A673 (cell line): Measurements from ENCODE around the gene CCDC102B. TPM values are rescaled to one million over a fixed set of nuclear protein-coding genes. Genes with fewer than 3 reads are reported as not detected.

Source experiments
- BruUV-seq: library from RNA; stranded (reverse); fragments of 400-500 nt; replicated peaks from 2 replicates; lab custom pipeline; 2021; lab: Mats Ljungman, UMichigan
- CTCF ChIA-PET: fragments of 300-600 bp; sonication (Branson Sonifier 250); formaldehyde crosslinking; loops from one replicate; lab custom pipeline; 2022; ENCODE audit warnings: antibody characterized with exemption; lab: Charles Lee
- POLR2A ChIA-PET: fragments of 300-600 bp; sonication (Branson Sonifier 250); formaldehyde crosslinking; loops from one replicate; lab custom pipeline; 2022; ENCODE audit warnings: antibody characterized with exemption; ENCODE audit not compliant: low non-redundant PET; lab: Charles Lee
- DNase-seq: peaks from one replicate; pipeline ENCODE4 v3.0.0-alpha.2; 2015; ENCODE audit warnings: low spot score
- H3K27ac ChIP-seq: fragments of 200-600 bp; sonication (generic); 2 replicates; pipeline ENCODE4 v1.5.1; 2016; ENCODE audit warnings: mixed run types, low read depth, mild to moderate bottlenecking, mixed read lengths, antibody characterized with exemption, low read length; ENCODE audit not compliant: poor library complexity, severe bottlenecking
- H3K27me3 ChIP-seq: fragments of 200-600 bp; sonication (generic); replicated peaks from 2 replicates; pipeline ENCODE4 v1.6.1; 2017; ENCODE audit warnings: mixed run types, low read depth, mild to moderate bottlenecking, mixed read lengths, antibody characterized with exemption, low read length; ENCODE audit not compliant: insufficient read depth, poor library complexity
- H3K36me3 ChIP-seq: fragments of 200-600 bp; sonication (generic); 2 replicates; pipeline ENCODE4 v1.6.1; 2016; ENCODE audit warnings: mixed run types, mild to moderate bottlenecking, mixed read lengths, antibody characterized with exemption, low read length; ENCODE audit not compliant: insufficient read depth, poor library complexity, severe bottlenecking
- H3K4me1 ChIP-seq: fragments of 200-600 bp; sonication (generic); 2 replicates; pipeline ENCODE4 v1.6.1; 2017; ENCODE audit warnings: mixed run types, mild to moderate bottlenecking, mixed read lengths, antibody characterized with exemption, low read length; ENCODE audit not compliant: insufficient read depth, poor library complexity, severe bottlenecking
- H3K4me3 ChIP-seq: fragments of 200-600 bp; sonication (generic); 2 replicates; pipeline ENCODE4 v1.5.1; 2016; ENCODE audit warnings: low read depth, mixed run types, mild to moderate bottlenecking, mixed read lengths, low read length; ENCODE audit not compliant: poor library complexity, severe bottlenecking
- H3K9me3 ChIP-seq: fragments of 200-600 bp; sonication (generic); 2 replicates; pipeline ENCODE4 v1.6.1; 2016; ENCODE audit warnings: mixed run types, low read depth, mild to moderate bottlenecking, mixed read lengths, antibody characterized with exemption, low read length; ENCODE audit not compliant: poor library complexity, severe bottlenecking
- EZH2 ChIP-seq: fragments of 200-600 bp; sonication (generic); IDR thresholded peaks from 2 replicates; pipeline ENCODE4 v1.6.1; 2017; ENCODE audit warnings: borderline replicate concordance, low read depth, mild to moderate bottlenecking, mixed read lengths, antibody characterized with exemption, low read length; ENCODE audit not compliant: poor library complexity, severe bottlenecking
- intact Hi-C: fragments of 100-400 bp; cut with micrococcal nuclease; formaldehyde crosslinking; loops from one replicate; pipeline ENCODE4 v1.10.0; 2022; ENCODE audit not compliant: unreplicated experiment
- total RNA-seq: library from RNA; stranded (reverse); gene quantifications from 2 replicates; pipeline ENCODE4 v1.2.3, GENCODE V29; 2021
- TF ChIP-seq, protein P1 (sequence below): fragments of 300-800, 200-600 bp; sonication (generic); conservative IDR thresholded peaks from 2 replicates; pipeline ENCODE4 v1.5.1; 2017; ENCODE audit warnings: low read depth, mild to moderate bottlenecking, antibody characterized with exemption, low read length, moderate library complexity, mixed read lengths

The CCDC102B gene
- total RNA-seq, 1 experiment from 2014 or later, result 12.5 TPM

DNA sequence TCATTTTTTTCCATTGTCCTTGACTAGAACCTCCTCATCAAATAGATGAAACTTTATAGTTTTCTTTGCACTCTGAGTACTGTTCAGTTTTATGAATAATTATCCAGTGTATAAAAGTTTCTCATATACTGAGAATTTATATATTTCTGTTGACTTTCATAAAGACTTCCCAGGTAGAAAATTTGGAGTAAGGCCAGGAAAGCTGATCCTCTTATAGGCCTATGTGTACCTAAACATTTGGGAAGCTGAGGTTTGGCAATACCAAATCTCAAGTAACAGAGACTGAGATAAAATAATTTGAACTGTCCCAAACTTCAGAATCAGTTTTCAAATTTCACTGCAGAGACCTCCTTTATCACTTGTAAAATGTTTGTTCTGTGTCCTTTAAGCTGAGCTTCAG is 43.4 kb downstream of the CCDC102B start:
- DNase-seq, result peak; percentile 58
- CTCF ChIA-PET, result no interaction called here
- POLR2A ChIA-PET, result no interaction called here
- TSS peak; percentile 84 for BruUV-seq
- TF ChIP-seq EZH2, result no peak
- TF ChIP-seq, protein P1, sequence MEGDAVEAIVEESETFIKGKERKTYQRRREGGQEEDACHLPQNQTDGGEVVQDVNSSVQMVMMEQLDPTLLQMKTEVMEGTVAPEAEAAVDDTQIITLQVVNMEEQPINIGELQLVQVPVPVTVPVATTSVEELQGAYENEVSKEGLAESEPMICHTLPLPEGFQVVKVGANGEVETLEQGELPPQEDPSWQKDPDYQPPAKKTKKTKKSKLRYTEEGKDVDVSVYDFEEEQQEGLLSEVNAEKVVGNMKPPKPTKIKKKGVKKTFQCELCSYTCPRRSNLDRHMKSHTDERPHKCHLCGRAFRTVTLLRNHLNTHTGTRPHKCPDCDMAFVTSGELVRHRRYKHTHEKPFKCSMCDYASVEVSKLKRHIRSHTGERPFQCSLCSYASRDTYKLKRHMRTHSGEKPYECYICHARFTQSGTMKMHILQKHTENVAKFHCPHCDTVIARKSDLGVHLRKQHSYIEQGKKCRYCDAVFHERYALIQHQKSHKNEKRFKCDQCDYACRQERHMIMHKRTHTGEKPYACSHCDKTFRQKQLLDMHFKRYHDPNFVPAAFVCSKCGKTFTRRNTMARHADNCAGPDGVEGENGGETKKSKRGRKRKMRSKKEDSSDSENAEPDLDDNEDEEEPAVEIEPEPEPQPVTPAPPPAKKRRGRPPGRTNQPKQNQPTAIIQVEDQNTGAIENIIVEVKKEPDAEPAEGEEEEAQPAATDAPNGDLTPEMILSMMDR, result no peak
- intact Hi-C loops, result loop anchor here (5.0 to 10.0 kb wide), 6 partner anchors 44 to 1626 kb away; partner anchors contain the start of genes CCDC102B and DOK6
- Histone ChIP-seq H3K36me3 (no peaks in the 10 kb centered on the region), H3K27ac (peak overlapping the region; percentile 78), H3K4me1 (peaks cover 63% of the 10 kb centered on the region), H3K9me3 (no peaks in the 10 kb centered on the region), H3K4me3 (no peak overlapping the region), H3K27me3 (no peaks in the 10 kb centered on the region)

DNA sequence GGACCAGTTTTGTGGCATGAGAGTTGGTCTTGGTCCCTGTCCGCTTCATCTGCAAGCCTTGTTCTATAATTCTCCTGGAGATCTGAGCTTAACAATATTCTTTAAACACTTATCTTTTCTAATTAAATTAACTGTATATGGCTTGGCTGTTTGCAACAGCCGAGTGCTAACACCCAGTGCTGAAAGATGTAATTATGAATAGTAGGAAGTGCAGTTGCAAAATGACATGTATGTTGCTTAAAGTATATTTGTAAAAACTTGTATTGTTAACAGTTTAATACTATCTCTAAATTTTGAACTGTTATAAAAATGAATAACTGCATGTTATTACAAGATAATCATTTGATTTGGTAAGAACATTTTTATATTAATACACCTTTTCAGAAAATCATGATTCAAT is 45.1 kb downstream of the CCDC102B start:
- Histone ChIP-seq H3K4me1 (peaks cover 57% of the 10 kb centered on the region), H3K27me3 (no peaks in the 10 kb centered on the region), H3K9me3 (no peaks in the 10 kb centered on the region), H3K36me3 (no peaks in the 10 kb centered on the region), H3K27ac (no peak overlapping the region), H3K4me3 (no peak overlapping the region)
- DNase-seq, result no peak
- CTCF ChIA-PET, result no interaction called here
- no TSS peak for BruUV-seq
- TF ChIP-seq, protein P1, result no peak
- TF ChIP-seq EZH2, result no peak
- POLR2A ChIA-PET, result no interaction called here
- intact Hi-C loops, result loop anchor here (5.0 to 10.0 kb wide), 6 partner anchors 46 to 1628 kb away; partner anchors contain the start of genes CCDC102B and DOK6

- ChIA-PET CTCF (no interaction called here), POLR2A (no interaction called here)
- no peak overlapping the region for H3K27ac ChIP-seq
- no peaks in the 10 kb centered on the region for H3K27me3 ChIP-seq
- no peak for DNase-seq
- intact Hi-C loops, result loop anchor here (5.0 to 10.0 kb wide), 6 partner anchors 46 to 1629 kb away; partner anchors contain the start of genes CCDC102B and DOK6
- no peaks in the 10 kb centered on the region for H3K9me3 ChIP-seq
- TF ChIP-seq, protein P1, result peak; percentile 50; the same call in 1 of the 2 replicates
- no peak for TF ChIP-seq EZH2
- no peaks in the 10 kb centered on the region for H3K36me3 ChIP-seq
- H3K4me3 ChIP-seq, result no peak overlapping the region
- peaks cover 57% of the 10 kb centered on the region for H3K4me1 ChIP-seq
- BruUV-seq, result no TSS peak
Measured at GRCh38 chr18:68843473-68844089, 45.7 kb downstream of the CCDC102B start.
